ENCODE data around the gene TMIE. TPM values are rescaled to one million over a fixed set of nuclear protein-coding genes. Genes with fewer than 3 reads are reported as not detected.
"Not testable (repeated sequence)": the region's sequence is repeated elsewhere in the genome, so short reads cannot be mapped to it uniquely, and the experiment has no call there.

TMIE gene
- total RNA-seq, 1 experiment from 2014 or later, result not detected

- no peaks in the 10 kb centered on the region for H3K27me3 ChIP-seq (replicated peaks; ENCODE audit: control insufficient read depth, insufficient read depth, low read length)
- no TSS peak for BruUV-seq (replicated peaks)
- Mint-ChIP-seq H3K4me1 (ENCODE audit: low read depth, unreplicated experiment) (no peaks in the 10 kb centered on the region), H3K9me3 (ENCODE audit: unreplicated experiment) (no peaks in the 10 kb centered on the region), H3K36me3 (ENCODE audit: insufficient read depth, unreplicated experiment) (no peaks in the 10 kb centered on the region), H3K27ac (ENCODE audit: unreplicated experiment) (no peak overlapping the region), H3K4me3 (ENCODE audit: unreplicated experiment) (no peak overlapping the region), H3K27me3 (ENCODE audit: insufficient read depth, unreplicated experiment) (peaks cover 4% of the 10 kb centered on the region)
- H3K36me3 ChIP-seq (ENCODE audit: control insufficient read depth, insufficient read depth, low read length), result no peaks in the 10 kb centered on the region
- intact Hi-C loops (cut with micrococcal nuclease; ENCODE audit: unreplicated experiment), result no loop called here
- ChIA-PET CTCF (no interaction called here), POLR2A (no interaction called here)
- no peaks in the 10 kb centered on the region for H3K4me1 ChIP-seq
- H3K9me3 ChIP-seq, result no peaks in the 10 kb centered on the region
- no peak for DNase-seq
- TF ChIP-seq CTCF (IDR thresholded peaks at IDR 0.05; ENCODE audit: insufficient read depth in 1 of 2, low read depth in 1 of 2, low read length in 1 of 2, severe bottlenecking in 1 of 2, unreplicated experiment in 1 of 2), result no peak
- no peak overlapping the region for H3K4me3 ChIP-seq (ENCODE audit: low read depth, low read length)
Measured at GRCh38 chr3:46736006-46736872, 35.0 kb downstream of the TMIE start.

GRCh38 chr3:46737329-46737731 lies 36.1 kb downstream of the TMIE start:
- Mint-ChIP-seq H3K9me3 (ENCODE audit: unreplicated experiment) (no peaks in the 10 kb centered on the region), H3K27me3 (ENCODE audit: insufficient read depth, unreplicated experiment) (peaks cover 4% of the 10 kb centered on the region), H3K36me3 (ENCODE audit: insufficient read depth, unreplicated experiment) (no peaks in the 10 kb centered on the region), H3K27ac (ENCODE audit: unreplicated experiment) (no peak overlapping the region), H3K4me3 (ENCODE audit: unreplicated experiment) (no peak overlapping the region), H3K4me1 (ENCODE audit: low read depth, unreplicated experiment) (no peaks in the 10 kb centered on the region)
- no peak overlapping the region for H3K4me3 ChIP-seq (ENCODE audit: low read depth, low read length)
- no peaks in the 10 kb centered on the region for H3K4me1 ChIP-seq
- no peak for TF ChIP-seq CTCF (IDR thresholded peaks at IDR 0.05; ENCODE audit: insufficient read depth in 1 of 2, low read depth in 1 of 2, low read length in 1 of 2, severe bottlenecking in 1 of 2, unreplicated experiment in 1 of 2)
- intact Hi-C loops (cut with micrococcal nuclease; ENCODE audit: unreplicated experiment), result no loop called here
- DNase-seq, result no peak
- no TSS peak for BruUV-seq (replicated peaks)
- POLR2A ChIA-PET, result no interaction called here
- CTCF ChIA-PET, result interaction anchor here (0.9 kb wide), 1 partner anchor 173 kb away, joined by 3 read pairs; no protein-coding TSS in a partner anchor
- no peaks in the 10 kb centered on the region for H3K36me3 ChIP-seq (ENCODE audit: control insufficient read depth, insufficient read depth, low read length)
- no peaks in the 10 kb centered on the region for H3K27me3 ChIP-seq (replicated peaks; ENCODE audit: control insufficient read depth, insufficient read depth, low read length)
- no peaks in the 10 kb centered on the region for H3K9me3 ChIP-seq

- POLR2A ChIA-PET; intact Hi-C loops (cut with micrococcal nuclease; ENCODE audit: unreplicated experiment); H3K4me1 ChIP-seq; CTCF ChIA-PET; H3K36me3 Mint-ChIP-seq (ENCODE audit: insufficient read depth, unreplicated experiment); H3K27ac Mint-ChIP-seq (ENCODE audit: unreplicated experiment); H3K27me3 ChIP-seq (replicated peaks; ENCODE audit: control insufficient read depth, insufficient read depth, low read length); H3K4me3 ChIP-seq (ENCODE audit: low read depth, low read length); DNase-seq; H3K9me3 Mint-ChIP-seq (ENCODE audit: unreplicated experiment); H3K4me3 Mint-ChIP-seq (ENCODE audit: unreplicated experiment); H3K4me1 Mint-ChIP-seq (ENCODE audit: low read depth, unreplicated experiment); H3K9me3 ChIP-seq; H3K36me3 ChIP-seq (ENCODE audit: control insufficient read depth, insufficient read depth, low read length); BruUV-seq (replicated peaks); H3K27me3 Mint-ChIP-seq (ENCODE audit: insufficient read depth, unreplicated experiment): not testable (repeated sequence)
Measured at GRCh38 chr3:46739565-46739964, 38.4 kb downstream of the TMIE start.

All from Caco-2 (cell line).